Measurements from ENCODE around the gene SHISA6. TPM values are rescaled to one million over a fixed set of nuclear protein-coding genes. Genes with fewer than 3 reads are reported as not detected.
A peak's percentile ranks its signal among the peaks of the same experiment; 100 is the strongest.
"Not testable (repeated sequence)": the region's sequence is repeated elsewhere in the genome, so short reads cannot be mapped to it uniquely, and the experiment has no call there.

The SHISA6 gene
- total RNA-seq, 1 donor from 2014 or later: 11.0 TPM

GRCh38 chr17:11296994-11297393 is 56.0 kb downstream of the SHISA6 start:
- intact Hi-C loops (cut with DNase I): no loop called here
- DNase-seq (ENCODE audit: low spot score): no peak
- no peak for ATAC-seq

- intact Hi-C loops (cut with DNase I): no loop called here
- ATAC-seq: no peak
- no peak for DNase-seq (ENCODE audit: low spot score)
Observed at GRCh38 chr17:11298401-11298800, 57.4 kb downstream of the SHISA6 start.

- intact Hi-C loops (cut with DNase I): no loop called here
- ATAC-seq (no peak), DNase-seq (ENCODE audit: low spot score) (no peak)
Observed at GRCh38 chr17:11300201-11300600, 59.2 kb downstream of the SHISA6 start.

DNA sequence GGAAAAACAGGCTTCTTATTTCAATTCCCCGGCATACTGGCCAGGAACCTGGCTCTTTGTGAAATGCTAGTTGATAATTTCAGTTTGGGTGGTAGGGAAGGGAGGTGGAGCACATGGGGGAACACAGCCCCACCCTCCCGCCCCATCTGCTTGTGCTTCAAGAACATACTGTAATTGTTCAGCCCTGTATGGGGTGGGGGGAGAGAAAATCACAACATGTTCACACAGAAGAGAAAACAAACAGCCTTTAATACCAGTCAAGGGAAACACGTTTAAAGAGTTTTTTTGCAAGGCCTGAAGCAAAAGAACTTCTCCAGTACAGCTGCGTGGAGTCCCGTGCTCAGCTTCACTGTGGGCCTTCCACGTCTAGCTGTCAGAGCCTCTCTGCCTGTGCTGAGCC is 59.7 kb downstream of the SHISA6 start:
- intact Hi-C loops (cut with DNase I): no loop called here
- ATAC-seq (peak; percentile 87), DNase-seq (ENCODE audit: low spot score) (no peak)

DNA sequence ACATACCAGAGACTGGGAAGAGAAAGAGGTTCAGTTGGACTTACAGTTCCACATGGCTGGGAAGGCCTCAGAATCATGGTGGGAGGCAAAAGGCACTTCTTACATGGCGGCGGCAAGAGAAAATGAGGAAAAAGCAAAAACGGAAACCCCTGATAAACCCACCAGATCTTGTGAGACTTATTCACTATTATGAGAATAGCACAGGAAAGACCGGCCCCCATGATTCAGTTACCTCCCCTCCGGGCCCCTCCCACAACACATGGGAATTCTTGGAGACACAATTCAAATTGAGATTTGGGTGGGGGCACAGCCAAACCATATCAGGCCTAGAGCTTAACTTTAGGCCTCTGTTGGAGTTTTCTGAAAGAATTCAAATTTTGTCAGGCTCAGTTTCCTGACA is 60.9 kb downstream of the SHISA6 start:
- DNase-seq (ENCODE audit: low spot score); ATAC-seq; intact Hi-C loops (cut with DNase I): not testable (repeated sequence)

DNA sequence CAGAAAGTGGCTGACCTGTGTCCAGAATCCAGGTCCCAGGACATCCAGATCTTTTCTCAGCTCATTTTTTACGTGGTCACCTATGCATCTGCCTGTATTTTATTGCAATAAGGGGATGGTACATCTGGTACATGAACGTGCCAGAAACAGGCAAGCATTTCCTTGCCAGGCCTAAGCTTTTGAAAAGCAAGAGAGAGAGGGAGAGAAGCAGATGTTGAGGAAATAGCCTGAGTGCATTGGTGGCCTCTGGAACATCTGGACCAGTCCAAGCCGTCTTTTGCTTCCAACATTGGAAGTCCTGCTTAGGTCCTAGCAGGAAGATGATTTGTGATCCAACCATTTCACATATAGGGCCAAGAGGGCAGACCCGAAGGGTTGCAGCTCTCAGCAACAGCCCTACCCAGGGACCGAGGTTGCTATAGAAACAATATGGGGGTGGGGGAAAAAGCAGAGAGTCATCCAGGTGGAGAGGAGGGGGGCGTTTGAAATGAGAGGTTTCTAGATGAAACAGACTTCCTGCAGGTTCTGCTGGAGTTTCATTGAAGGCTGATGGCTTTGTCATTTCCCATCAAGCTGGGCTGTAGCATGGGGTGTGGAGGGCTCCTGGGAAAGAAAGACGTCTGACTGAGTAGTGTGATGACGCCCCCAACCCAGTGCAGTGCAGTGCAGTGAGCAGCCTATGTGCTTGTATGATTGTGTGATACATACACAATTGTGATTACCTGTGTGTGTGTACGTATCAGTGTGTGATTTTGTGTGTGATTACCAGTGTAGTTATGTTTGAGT is 61.6 kb downstream of the SHISA6 start:
- DNase-seq (ENCODE audit: low spot score): no peak
- intact Hi-C loops (cut with DNase I): no loop called here
- peak; percentile 57 for ATAC-seq

DNA sequence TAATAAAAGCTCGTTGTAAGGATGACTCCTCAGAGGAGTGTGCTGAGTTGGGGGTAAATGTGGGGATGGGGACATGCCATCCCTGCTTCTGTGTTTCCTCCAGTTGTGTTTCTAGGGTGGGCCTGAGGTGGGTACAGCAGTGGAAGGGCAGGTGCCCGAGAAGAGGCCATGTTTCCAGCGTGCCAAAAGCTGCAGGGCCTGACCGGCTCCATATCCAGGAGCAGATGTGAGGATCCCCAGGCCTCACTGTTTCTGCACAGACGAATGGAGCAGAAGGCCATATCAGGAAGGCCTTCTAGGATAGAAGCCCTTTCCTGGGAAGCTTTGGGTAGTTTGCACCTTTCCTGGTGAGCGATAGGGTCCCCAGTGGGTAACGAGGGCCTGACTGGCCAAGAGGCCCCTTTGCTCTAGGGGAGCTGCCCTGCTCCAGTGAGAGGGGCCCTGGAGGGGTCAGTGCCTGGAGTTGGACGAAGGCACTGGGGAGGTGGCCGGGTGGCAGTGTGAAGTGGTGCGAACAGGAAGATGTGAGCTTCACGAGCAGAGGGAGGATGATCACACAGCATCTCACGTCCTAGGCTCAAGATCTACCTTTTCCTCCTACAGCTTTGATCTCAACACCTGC is 62.9 kb downstream of the SHISA6 start:
- no peak for DNase-seq (ENCODE audit: low spot score)
- ATAC-seq: no peak
- intact Hi-C loops (cut with DNase I): no loop called here

DNA sequence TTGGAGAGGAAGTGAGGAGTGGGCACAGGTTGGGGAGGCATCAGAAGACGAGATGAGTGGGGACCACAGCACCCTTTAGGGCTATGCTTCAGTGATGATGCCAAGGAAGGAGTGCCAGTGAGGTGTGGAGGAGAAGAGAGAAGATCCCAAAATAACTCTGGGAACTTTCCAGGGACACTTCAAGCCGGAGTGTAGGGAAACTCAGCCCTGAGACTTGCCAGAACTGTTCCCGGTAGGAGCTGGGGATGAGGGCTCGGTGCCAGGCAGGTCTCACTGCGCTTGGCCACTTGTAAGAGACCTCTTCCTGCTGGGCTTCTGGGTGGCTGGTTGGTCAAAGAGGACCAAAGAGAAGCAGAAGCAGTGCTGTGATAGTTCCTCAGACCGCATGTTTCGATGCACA is 63.6 kb downstream of the SHISA6 start:
- ATAC-seq: no peak
- intact Hi-C loops (cut with DNase I): no loop called here
- no peak for DNase-seq (ENCODE audit: low spot score)

DNA sequence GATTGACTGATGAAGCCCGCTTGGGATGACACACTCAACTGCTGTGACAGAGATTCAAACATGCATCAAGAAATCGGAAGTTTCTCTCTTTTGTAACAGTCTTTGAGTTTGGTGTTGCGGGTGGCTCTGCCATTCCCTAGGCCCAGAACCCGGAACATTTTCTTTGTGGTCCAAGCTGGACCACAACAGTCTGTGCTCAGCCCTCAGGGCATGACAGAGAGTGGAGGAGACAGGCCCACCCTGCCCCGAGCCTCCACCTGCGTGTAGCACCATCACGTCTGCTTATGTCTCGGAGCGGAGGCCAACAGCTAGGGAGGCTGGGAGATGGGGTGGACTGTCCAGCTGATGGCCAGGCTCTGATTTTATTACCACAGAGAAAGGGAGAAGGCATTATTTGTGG is 64.5 kb downstream of the SHISA6 start:
- no peak for ATAC-seq
- no peak for DNase-seq (ENCODE audit: low spot score)
- intact Hi-C loops (cut with DNase I): no loop called here

DNA sequence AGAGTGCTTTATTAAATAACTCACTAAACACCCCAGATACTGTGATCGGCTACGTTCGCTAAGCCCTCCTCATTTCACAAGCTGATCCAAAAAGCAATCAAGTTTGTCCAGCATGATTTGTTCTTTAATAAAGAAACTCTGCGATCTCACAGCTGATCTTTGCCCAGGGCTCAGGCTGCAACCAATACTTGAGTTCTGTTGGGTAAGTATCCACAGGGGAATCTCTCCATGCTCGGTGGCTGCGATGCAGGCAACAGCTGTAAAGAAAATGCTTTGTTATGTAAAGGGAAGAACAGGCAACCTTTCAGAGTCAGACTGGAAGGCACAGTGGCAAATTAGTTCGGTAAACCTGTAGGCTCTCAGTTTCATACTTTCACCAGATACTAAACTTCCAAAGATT is 67.5 kb downstream of the SHISA6 start:
- DNase-seq (ENCODE audit: low spot score): no peak
- peak; percentile 30 for ATAC-seq
- intact Hi-C loops (cut with DNase I): no loop called here

- no peak for DNase-seq (ENCODE audit: low spot score)
- ATAC-seq: no peak
- intact Hi-C loops (cut with DNase I): no loop called here
Observed at GRCh38 chr17:11309033-11309432, 68.0 kb downstream of the SHISA6 start.

- intact Hi-C loops (cut with DNase I): no loop called here
- ATAC-seq (no peak), DNase-seq (ENCODE audit: low spot score) (no peak)
Observed at GRCh38 chr17:11309850-11310249, 68.8 kb downstream of the SHISA6 start.

DNA sequence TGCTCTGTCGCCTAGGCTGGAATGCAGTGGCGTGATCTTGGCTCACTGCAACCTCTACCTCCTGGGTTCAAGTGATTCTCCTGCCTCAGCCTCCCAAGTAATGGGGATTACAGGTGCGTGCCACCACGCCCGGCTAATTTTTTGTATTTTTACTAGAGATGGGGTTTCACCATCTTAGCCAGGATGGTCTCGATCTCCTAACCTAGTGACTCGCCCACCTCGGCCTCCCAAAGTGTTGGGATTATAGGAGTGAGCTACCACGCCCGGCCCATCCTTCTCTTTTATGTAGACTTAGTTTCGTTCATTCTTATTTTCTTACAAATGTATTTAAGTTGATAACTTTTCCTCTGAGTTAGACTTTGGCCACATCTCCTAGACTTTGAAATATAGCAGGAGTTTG is 75.4 kb downstream of the SHISA6 start:
- intact Hi-C loops (cut with DNase I); DNase-seq (ENCODE audit: low spot score); ATAC-seq: not testable (repeated sequence)

DNA sequence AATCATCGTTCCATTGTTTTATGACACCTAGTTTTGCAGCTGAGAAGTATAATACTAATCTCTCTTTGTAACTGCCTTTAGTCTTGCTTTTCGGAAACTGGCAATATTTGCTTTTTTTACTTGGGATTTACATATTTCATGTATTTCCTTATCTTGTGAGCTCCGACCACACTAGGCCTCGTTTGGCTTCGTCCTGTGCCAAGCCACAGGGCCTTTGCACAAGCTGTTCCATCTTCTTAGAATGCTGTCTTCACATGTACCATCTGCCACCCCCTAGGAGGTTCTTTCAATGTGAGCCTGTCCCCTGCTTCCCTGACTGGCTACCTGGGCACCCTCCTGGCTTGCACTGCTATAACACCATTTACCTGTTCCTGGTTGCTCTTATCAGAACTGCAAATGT is 77.2 kb downstream of the SHISA6 start:
- intact Hi-C loops (cut with DNase I): no loop called here
- no peak for DNase-seq (ENCODE audit: low spot score)
- ATAC-seq: no peak

DNA sequence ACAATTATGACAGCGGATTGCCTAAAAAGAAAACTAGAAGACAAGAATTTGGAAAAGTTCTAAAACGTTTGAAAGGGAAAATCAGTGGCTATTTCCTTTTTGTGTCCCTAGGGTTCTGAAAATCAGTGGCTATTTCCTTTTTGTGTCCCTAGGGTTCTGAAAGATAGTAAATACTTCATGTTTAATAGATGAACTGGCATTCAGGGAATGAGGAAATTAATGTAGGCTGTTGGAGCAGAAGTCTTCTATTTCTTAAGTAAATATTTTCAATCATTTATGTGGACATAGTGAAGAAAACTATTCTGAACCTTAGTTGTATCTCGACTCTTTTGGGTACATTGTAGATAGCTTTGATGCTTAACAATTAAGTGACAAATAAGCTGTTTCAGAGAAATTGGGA is 78.9 kb downstream of the SHISA6 start:
- DNase-seq (ENCODE audit: low spot score) (no peak), ATAC-seq (no peak)
- intact Hi-C loops (cut with DNase I): no loop called here

DNA sequence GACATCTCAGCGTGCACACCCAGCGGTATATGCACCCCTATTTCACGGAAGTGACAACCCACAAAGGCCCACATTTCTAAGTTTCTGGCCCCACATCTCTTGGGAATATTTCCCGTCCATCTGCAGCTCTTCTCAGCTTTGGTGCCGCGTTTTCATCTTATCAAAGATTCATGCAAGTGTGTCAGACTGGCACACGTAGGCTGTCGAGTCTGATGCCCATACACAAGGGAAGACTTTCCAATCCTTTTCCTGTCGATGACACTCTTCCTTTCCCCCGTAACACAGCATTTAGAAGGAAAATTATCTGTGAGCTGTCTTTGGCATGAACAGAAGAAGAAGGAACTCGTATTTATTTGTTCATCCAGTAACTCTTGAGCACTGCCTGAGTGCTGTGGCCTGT is 83.0 kb downstream of the SHISA6 start:
- ATAC-seq: no peak
- DNase-seq (ENCODE audit: low spot score): no peak
- intact Hi-C loops (cut with DNase I): no loop called here

DNA sequence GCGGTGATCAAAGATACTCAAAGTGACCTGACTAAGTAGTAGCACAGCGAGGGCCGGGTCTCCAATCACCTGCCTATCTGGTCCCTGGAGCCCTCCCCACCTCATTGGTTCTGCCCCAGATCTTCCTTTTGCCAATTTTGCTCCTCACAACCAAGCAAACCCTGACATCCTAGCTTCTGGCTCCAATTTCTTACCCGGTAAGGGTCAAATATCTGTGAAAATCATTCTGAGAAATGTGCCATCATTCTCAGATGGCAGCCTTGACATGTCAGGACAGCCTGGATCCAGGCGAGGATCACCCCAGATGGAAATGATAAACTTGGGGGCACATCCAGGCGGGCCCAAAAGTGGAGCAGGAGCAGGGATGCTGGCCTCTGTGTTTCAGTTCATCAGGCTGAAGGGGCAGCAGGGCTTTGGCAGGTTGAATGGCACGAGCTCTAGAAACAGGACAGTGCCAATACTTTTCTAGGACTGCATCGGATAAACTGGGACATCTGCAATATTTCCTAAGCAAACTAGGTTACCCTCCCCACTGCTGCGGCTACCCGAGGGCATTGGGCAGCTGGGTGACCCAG is 83.9 kb downstream of the SHISA6 start:
- no peak for DNase-seq (ENCODE audit: low spot score)
- intact Hi-C loops (cut with DNase I): no loop called here
- no peak for ATAC-seq

DNA sequence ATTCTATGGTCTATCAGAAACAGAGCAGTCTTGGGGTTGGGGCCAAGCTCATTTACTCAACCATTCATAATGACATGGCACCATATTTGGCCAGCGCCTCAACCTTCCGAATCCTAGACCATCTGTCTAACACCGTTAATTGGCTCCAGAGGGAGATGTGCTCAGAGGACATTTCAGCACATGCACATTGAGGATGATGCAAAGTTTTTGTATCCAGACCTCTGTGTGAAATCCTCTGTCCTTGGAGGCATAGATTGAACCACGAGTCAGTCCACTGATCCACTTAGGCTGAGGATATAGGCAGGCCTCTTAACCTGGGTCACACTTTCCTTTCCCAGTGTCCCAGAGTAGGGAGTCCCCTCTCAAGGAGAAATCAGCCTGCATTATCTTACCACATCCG is 85.5 kb downstream of the SHISA6 start:
- intact Hi-C loops (cut with DNase I): no loop called here
- ATAC-seq (no peak), DNase-seq (ENCODE audit: low spot score) (no peak)

DNA sequence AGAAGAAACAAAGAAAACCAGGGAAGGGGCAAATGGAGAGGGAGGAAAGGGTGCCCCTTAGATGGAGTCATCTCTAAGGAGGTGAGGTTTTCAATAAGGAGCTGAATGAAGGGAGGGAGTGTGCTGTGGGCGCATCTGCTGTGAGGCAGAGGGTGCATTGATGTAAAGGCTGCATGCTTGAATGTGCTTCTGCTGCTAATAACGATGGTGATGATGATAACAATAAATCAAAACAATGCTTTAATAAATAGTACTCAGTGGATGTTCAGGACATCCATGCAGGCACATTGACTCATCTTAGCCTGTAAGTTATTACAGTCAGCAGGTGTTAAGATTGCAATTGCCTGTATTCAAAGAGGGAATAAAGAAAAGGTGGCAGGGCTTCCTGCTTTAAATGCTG is 87.8 kb downstream of the SHISA6 start:
- DNase-seq (ENCODE audit: low spot score): no peak
- no peak for ATAC-seq
- intact Hi-C loops (cut with DNase I): no loop called here

- no peak for ATAC-seq
- DNase-seq (ENCODE audit: low spot score): no peak
- intact Hi-C loops (cut with DNase I): no loop called here
Observed at GRCh38 chr17:11330006-11330405, 89.0 kb downstream of the SHISA6 start.

DNA sequence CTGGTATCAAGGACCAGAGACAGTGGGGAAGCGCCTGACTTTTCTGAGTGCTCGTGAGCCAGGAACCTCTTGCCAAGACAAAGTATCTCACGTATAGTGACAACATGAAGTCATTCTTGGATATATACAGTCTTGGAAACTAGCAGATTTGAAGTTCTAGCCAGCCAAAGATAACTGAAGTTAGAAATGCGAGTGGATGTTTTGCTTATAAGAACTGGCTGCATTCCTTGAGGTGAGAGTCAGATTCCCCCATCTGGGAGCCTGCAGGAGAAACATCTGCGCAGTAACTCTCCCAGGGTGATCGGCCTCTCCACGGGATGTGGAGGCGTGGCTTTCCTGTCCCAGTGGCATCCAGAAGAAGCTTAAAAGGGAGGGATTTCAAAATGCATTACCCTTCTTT is 89.8 kb downstream of the SHISA6 start:
- DNase-seq (ENCODE audit: low spot score) (no peak), ATAC-seq (peak; percentile 85)
- intact Hi-C loops (cut with DNase I): no loop called here
